GDM1 (cell line): ENCODE measurements around the gene SCLY.

Experiments
- DNase-seq: peaks from one replicate; lab custom pipeline; 2025; lab: John Stamatoyannopoulos, UW

Gene SCLY

DNA sequence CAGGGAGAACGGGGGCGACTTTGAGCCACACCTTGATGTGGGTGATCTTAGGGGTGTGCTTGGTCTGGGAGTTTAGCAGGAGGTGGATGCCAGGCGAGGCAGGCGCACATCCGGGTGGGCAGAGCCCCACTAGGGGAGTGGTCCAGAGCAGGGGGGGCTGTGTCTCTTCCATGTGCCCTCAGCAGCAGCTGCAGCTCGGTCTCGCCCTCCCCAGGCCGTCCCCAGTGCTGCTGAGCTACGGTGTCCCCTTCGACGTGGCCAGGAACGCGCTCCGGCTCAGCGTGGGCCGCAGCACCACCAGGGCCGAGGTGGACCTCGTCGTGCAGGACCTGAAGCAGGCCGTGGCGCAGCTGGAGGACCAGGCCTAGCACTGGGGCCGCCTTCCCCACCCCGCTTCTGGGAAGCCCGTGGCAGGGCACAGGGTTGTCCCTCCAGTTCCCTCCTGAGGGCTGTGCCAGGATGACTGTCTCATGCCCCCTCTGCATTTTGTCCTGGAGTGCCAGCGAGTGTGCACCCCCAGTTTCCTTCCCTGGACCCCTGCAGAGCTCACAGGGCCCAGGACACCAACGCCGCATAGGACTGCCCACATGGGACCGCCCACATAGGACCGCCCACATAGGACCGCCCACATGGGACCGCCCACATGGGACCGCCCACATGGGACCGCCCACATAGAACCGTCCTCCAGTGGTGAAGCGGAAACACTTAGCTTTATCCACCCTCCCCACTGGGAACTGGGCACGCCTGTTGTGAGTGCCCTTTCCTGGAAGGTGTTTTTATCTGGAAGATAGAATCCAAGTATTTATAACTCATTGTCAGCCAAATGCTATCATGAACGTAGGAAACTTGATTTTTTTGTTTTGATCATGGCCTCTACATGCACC is 37.4 kb downstream of the SCLY start:
- no peak for DNase-seq

DNA sequence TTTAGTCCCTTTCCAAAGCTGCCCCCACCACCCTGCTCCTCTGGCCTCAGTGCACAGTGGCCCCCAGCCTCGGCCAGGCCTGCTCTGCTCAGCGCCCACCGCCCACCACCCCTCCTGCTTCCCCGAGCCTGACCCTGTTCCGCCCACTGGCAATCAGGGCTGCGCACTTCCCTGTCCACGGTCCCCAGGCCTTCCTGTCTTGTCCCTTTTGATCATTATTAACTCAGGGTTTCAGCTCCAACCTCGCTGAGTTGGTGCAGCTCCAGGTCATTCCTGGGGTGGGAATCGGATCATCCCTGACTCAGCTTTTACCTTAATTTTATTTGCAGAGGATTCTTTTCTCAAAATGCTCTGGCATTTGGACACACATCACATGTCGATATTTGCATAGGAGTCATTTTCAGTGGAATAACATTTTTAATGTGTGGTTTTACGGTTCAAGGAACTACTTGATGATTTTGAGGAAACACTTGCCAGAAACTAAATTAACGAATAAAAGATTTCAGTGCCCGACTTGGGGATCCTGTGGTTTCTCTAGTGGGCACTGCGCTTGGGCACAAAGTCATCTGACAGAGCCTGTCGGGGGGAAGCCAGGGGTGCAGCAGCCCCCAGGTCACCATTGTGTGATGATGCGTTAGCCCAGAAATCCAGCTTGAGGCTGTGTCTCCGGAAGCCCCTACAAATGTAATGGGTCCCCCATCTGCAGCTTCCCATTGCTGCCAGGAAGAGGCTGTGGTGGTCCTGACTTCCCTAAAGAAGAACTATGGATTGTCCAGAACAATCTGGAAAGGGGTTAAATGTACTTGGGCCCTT is 38.3 kb downstream of the SCLY start:
- DNase-seq, result no peak

DNA sequence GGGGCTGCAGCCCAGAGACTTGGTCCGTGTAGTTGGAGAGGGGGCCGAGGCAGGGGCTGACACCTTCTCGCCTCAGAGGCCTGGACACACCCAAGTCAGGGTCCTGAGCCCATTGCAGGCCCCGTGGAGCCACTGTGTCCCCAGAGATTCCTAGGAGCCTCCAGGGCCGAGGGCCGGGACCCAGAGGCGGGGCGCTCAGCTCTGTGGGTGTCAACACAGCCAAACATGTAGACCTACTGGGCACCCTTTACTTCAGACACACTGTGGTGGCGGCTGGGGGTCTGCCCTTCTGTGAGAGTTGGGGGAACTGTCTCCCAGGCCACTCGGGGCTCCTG is 38.9 kb downstream of the SCLY start:
- no peak for DNase-seq

DNA sequence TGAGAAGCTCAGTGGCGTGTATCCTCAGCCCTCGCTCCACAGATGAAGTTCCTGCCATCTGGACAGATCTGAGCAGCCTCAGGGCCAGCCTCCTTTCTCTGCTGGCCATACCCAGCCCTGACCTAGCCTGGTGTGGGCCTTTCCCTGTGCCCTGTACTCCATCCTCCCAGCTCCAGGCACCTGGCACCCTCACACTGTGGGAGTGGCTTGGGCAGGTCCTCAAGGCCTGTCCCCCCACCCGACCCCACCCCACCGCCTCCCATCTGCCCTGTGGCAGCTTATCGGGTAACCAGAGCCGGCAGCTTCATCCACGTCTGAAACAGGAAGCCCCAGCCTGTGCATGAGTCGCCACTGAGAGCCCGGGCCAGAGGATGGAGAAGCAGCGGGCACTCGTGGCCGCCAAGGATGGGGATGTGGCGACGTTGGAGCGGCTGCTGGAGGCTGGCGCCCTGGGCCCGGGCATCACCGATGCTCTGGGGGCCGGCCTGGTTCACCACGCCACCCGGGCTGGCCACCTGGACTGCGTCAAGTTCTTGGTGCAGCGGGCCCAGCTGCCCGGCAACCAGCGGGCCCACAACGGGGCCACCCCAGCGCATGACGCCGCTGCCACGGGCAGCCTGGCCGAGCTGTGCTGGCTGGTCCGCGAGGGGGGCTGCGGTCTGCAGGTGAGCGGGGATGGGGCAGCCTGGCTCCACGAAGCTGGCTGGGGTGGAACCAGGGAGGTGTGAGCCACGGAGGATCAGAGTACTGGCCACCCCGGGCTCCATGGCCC is 39.4 kb downstream of the SCLY start, which contains the start of gene ESPNL:
ESPNL (plus strand) TSS at position 292 of the 772 bp plus-strand sequence; CDS start at position 372, 80 bp downstream.
- no peak for DNase-seq

DNA sequence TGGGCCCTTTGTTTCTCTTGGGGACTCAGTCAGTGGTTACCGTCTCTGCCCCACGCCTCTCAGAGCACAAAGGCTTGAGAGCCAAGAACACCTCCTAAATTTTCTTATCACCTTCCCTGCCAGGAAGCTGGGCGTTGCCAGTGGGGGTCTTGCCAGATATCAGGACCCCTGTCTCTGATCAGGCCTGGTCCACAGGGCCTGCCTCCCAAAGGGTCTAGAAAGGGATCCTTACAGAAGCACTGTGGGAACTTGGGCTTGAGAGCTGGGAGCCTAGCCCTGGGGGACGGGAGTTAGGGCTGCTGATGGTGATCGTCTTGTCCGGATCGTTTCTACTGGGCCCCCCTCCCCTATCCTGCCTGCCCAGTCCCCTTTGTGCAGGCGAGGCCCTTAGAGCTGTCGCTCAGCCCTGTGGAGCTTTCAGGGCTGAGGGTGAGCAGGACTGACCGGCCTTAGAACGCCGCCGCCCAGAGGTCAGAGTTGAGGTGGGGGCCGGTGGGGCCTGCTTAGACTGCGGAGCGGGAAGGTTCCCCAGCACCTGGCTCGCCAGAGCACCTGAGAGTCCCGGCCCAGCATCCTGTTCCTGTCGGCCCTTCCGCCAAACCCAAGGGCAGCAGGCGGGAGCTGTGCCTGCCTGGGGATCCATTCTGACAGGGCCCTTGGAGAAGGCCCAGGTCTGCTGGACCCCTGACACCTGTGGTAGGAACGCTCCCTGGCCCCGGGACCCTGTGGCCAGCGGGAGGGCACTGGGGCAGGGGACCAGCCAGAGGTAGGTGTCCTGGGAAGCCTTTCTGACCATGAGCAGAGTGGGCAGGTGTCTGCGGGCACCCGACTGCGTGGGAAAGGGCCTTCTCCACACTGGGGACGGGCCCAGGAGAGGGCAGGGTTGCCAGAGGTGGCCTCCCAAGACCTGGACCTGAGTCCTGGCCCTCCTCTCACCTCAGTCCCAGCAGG is 40.3 kb downstream of the SCLY start:
- no peak for DNase-seq

DNA sequence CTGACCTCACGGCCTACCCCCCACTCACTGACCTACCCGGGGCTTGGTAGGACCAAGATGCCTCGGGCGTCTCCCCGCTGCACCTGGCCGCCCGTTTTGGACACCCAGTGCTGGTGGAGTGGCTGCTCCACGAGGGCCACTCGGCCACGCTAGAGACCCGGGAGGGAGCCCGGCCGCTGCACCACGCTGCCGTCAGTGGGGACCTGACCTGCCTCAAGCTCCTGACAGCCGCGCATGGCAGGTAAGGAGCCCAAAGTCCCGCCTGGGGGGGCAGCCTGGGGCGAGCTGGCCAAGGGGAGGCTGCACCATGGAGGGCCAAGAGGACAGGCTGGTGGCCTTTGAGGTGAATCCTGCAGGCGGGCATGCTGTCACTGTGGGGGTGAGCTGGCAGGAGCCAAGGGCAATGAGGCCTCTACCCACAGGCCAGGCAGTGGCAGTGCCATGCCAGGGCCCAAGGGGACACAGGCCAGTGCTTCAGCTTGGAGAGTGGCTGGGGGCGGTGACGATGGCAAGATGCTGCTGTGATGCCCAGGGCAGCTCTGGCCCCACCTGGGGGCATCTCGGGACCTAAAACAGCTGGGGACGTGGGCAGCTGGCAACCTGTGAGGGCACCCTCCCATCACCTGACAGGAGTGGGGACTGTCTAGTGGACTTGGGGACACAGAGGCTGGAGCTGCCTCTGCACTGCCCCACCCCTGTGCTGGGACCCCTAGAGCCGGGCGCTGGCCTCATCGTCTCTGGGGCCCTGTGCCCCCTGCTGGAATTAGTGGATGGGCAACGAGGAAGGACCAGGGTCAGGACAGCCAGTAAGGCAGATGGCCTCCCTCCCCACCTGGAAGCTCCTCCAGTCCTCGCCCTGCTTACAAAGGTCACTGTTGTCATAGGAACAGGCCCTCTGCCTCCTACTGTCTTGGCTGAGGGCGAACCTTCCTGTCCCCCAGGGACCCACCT is 41.4 kb downstream of the SCLY start:
- no peak for DNase-seq

DNA sequence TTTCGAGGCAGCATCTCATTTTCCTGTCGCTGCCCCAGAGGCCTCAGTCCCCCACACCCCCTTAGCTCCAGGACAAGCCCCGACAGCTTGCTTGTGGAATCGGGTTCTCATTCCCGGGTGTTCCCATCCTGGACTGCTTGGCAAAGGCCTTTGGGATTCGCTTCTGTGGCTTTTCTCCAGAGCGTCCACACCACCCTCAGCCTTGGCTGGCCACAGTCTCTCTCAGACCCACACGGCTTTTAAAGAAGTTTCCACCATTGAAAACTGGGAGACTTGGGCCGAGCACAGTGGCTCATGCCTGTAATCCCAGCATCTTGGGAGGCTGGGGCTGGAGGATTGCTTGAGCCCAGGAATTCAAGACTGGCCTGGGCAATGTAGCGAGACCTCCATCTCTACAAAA is 42.1 kb downstream of the SCLY start:
- no peak for DNase-seq

DNA sequence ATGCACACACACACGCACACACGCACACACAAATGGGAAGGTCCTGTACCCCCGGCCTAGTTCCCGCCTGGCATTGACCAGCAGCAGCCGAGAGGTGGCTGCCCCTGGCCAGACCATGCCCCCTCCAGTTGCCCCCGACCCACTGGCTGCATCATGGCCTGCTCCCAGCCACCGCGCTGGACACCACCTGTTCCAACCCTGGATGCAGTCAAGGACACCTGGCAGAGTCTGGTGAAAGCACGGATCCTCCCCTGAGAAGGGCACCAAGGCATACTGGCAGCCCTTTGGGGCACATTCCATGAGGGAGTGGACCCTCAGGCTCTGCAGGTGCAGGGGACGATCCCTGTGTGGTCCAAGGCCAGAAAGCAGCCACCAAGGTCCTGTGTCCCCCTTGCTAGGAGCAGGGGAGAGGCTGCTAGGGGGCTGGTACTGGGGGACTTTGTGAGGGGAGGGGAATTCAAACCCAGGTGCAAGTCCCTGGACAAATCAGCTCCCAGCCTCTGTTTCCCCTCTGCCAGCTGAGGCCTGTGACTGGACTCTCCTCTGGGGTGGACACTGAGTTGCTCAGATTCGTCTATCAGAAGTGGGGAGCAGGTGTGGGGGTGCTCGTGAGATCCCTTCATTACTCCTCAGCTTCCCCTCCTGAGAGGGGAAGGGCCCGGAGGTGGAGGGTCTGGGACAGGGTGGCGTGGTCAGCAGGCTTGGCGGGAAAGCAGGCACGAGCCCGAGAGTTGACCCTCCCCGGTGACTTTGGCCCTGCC is 42.8 kb downstream of the SCLY start:
- no peak for DNase-seq

DNA sequence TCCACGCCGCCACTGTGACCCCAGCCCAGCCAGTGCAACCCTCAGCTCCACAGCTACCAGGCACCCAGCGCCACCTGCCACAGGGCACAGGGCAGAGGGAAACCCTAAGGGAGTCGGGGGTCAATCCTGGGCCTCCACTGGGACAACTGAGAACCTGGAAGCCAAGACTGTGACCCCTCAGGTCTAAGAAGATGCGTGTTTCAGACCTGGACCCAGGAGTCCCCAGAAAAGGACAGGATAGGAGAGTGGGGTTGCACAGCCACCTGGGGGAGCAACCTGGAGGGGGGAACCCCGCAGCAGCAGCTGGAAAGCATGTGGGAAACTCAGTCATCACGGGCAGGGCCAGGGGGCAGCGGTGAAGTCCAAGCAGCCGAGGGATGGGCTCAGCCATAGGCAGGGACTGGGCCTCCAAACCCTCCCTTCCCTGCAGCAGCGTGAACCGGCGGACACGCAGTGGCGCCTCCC is 43.5 kb downstream of the SCLY start:
- DNase-seq, result no peak

DNA sequence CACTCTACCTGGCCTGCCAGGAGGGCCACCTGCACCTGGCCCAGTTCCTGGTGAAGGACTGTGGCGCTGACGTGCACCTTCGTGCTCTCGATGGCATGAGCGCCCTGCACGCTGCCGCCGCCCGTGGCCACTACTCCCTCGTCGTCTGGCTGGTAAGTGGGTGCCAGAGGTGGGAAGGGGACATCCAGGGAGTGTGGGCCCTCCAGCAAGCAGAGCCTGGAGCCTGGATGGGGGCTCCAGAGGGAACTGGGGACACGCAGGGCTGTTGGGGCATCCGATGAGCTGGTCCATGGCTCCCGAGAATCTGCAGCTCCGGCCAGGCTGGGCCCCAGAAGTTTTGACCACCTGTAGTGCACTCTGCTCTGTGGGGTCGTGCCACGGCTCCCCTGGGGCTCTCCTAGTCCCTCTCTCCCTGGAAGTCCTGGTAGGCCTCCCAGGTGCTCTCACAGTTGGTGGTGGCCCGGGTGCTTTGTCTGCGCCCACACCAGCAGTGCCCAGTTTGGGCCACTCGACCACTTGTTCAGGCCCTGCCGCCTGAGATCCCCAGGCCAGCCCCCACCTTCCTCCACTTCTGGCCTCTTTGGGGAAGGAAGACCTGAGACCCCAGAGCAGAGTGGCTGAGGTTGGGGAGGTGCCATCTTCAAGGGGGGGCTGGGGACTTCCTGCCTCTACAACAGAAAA is 44.0 kb downstream of the SCLY start:
- DNase-seq, result no peak

DNA sequence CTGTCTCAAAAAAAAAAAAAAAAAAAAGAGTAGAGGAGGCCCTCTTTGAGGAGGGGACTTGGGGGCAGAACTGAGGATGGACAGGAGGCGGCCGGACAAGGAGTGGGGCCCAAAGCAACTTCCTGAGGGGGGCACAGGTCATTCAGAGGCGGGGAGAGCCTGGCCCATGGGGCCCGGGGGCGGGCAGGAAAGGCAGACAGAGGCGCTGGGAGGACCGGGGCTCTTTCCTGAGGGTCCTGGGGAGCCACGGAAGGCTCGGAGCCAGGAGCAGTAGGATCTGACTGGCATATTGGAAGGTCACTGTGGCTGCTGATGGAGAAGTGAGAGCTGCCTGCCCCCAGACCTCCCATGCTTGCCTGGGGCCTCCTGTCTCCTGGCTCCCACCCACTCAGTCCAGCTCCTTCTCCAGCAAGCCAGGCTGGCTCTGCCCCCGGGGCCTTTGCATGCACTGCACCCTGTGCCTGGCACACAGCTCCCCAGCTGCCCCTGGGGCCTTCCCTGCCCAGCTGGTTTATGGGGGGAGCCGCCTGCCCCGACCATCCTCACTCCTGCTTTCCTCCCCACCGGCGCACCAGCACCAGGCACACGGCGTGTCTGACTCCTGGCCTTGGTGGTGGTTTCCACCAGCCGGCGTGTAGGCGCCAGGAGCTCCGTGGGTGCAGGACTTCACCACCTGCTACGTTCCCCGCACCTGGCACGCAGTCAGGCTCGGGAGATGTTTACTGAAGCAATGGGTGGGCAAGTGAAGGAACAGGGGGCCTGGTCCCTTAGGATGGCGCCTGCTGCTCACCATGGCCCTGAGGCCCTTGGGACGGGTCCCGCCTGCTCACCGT is 44.9 kb downstream of the SCLY start:
- DNase-seq, result no peak

DNA sequence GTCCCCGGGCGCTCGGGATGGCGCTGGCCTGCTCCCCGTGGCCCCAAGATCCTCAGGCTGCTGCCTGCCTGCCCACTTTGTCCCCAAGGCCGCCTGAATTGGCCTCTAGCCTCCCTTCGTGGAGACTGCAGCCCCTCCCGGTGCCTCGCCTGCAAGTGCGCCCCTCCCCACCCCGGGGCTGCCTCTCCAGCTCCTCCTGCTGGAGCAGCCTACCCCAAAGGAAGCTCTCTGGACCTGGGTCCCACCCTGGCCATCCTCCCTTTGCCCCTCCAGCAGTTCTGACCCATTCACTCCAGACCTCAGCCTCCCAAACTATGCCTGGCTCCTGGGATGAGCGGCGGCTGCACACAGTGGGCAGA is 45.5 kb downstream of the SCLY start:
- DNase-seq, result no peak

DNA sequence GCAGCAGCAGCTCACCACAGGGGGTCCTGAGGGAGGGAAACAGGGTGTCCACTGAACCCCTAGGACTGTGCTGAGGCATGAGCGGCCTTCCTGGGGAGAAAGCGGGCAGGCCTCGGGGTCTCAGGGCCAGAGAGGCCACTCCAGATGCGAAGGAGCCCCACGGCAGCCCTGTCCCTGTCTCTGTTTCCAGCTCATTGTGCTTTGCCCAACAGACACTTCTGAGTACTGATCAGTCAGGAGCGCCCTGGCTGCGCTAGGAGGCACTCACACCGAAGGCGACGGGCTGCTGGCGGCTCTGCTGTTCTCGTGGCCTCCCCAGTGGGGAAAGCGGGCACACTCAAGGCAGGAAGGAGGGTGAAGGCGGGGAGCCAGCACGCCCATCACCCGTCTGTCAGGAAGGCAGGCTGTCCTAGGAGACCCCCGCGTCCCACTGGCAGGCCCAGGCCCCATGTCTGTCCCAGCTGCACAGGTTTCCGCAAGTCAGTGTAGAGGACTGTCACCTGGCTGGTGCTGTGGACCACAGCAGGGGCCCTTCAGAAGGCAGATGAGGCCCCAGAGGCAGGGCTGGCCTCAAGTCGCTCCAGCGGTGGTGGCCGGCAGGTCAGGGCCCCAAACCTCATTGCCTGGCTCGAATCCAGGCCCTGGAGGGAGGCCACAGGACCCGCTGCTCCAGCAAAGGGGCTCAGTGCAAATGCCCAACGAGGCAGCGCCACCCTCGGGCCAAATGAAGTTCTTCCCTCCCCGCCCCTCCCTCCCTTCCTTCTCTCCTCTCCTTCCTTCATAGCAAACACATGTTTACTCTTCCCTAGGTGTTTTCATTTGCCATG is 46.1 kb downstream of the SCLY start:
- no peak for DNase-seq

DNA sequence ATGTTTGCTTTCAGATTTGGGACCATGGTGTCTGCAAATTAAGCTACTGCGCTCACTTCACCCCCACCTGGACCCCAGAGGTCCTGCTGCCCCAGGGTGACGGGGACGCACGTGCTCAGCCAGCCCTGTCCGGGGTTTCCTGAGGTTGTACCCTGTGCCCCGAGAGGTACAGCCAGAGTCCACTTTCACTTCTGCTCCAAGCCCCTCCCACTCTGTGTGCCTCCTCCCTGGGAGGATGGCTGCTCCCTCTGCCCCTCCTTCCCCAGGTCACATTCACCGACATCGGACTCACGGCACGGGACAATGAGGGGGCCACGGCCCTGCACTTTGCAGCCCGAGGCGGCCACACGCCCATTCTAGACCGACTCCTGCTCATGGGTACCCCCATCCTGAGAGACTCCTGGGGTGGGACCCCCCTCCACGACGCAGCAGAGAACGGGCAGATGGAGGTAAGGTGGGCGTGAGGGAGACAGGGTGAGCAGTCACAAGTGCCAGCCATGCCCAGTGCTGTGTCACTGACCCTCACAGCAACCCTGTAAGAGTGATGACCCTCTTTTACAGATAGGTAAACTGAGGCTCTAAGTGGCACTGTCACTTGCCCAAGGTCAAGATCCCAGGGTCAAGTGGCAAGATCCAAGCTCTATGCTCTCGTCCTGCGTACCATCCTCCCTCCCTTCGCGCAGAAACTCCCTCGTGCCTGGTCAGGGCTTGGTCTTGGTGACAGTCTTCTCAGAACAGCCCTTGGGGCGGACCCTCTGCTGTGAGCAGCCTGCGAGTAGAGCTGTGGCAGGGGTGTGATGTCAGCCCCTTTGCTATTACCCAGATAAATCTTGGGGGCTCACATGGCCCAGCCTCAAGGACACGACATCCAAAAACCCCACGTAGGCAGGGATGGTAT is 47.0 kb downstream of the SCLY start:
- no peak for DNase-seq

DNA sequence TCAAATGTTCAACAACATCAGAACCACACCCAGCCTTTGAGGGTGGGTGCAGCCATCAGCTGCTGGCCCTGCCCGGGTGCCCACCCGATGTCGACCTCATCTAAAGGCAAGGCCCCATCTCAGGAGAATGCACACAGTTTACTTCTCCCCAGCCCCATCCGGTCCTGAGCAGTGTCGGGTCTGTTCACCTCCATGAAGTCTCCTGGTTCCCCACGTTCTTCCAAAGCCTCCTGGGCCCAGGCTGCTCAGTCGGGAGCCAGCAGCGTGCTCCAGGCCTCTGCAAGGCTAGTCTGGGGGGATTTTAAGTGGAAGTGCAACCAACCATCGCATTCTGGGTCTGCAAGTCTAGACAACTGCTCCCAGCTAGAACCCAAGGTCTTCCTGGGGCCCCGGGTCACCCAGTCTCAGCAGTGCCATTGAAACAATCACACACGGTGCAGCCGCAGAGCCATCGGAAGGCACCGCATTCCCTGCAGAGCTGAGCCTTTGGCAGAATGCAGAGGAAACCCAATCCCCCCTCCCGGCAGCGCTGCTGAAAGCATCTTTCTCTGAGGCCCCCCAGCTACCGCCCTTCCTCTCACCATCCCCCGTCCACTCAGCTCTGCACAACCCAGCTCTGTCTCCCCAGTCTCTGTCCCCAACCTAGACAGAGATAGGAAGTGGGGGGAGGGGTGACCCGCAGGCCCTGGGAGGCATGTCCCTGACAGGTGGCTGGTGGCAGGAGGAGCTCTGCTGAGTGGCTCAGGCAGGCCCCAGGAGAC is 47.8 kb downstream of the SCLY start:
- no peak for DNase-seq
